Hematopoietic multipotent progenitor cell treated with erythropoietin and hydrocortisone succinate and interleukin-3 and kit ligand, for 8 days (in vitro differentiated cells): ENCODE measurements around the gene ATM.
A peak's percentile ranks its signal among the peaks of the same experiment; 100 is the strongest.

Experiments used
- DNase-seq: peaks from one replicate; pipeline ENCODE4 v3.0.0-alpha.2; 2015

The ATM gene, protein sequence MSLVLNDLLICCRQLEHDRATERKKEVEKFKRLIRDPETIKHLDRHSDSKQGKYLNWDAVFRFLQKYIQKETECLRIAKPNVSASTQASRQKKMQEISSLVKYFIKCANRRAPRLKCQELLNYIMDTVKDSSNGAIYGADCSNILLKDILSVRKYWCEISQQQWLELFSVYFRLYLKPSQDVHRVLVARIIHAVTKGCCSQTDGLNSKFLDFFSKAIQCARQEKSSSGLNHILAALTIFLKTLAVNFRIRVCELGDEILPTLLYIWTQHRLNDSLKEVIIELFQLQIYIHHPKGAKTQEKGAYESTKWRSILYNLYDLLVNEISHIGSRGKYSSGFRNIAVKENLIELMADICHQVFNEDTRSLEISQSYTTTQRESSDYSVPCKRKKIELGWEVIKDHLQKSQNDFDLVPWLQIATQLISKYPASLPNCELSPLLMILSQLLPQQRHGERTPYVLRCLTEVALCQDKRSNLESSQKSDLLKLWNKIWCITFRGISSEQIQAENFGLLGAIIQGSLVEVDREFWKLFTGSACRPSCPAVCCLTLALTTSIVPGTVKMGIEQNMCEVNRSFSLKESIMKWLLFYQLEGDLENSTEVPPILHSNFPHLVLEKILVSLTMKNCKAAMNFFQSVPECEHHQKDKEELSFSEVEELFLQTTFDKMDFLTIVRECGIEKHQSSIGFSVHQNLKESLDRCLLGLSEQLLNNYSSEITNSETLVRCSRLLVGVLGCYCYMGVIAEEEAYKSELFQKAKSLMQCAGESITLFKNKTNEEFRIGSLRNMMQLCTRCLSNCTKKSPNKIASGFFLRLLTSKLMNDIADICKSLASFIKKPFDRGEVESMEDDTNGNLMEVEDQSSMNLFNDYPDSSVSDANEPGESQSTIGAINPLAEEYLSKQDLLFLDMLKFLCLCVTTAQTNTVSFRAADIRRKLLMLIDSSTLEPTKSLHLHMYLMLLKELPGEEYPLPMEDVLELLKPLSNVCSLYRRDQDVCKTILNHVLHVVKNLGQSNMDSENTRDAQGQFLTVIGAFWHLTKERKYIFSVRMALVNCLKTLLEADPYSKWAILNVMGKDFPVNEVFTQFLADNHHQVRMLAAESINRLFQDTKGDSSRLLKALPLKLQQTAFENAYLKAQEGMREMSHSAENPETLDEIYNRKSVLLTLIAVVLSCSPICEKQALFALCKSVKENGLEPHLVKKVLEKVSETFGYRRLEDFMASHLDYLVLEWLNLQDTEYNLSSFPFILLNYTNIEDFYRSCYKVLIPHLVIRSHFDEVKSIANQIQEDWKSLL (N-terminal part only)

DNA sequence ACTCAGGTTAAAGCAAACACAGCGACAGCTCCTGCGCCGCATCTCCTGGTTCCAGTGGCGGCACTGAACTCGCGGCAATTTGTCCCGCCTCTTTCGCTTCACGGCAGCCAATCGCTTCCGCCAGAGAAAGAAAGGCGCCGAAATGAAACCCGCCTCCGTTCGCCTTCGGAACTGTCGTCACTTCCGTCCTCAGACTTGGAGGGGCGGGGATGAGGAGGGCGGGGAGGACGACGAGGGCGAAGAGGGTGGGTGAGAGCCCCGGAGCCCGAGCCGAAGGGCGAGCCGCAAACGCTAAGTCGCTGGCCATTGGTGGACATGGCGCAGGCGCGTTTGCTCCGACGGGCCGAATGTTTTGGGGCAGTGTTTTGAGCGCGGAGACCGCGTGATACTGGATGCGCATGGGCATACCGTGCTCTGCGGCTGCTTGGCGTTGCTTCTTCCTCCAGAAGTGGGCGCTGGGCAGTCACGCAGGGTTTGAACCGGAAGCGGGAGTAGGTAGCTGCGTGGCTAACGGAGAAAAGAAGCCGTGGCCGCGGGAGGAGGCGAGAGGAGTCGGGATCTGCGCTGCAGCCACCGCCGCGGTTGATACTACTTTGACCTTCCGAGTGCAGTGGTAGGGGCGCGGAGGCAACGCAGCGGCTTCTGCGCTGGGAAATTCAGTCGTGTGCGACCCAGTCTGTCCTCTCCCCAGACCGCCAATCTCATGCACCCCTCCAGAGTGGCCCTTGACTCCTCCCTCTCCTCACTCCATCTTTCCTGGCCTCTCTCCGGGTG is at the start of gene ATM, which contains the start of gene NPAT:
TSS of gene ATM (plus strand) at position 494 of the 774 bp plus-strand sequence. CDS start 4,558 bp downstream, outside the sequence.
TSS of gene NPAT (minus strand) at position 65 of the 774 bp plus-strand sequence. CDS start 102 bp downstream, outside the sequence.
- peak; percentile 99 for DNase-seq

DNA sequence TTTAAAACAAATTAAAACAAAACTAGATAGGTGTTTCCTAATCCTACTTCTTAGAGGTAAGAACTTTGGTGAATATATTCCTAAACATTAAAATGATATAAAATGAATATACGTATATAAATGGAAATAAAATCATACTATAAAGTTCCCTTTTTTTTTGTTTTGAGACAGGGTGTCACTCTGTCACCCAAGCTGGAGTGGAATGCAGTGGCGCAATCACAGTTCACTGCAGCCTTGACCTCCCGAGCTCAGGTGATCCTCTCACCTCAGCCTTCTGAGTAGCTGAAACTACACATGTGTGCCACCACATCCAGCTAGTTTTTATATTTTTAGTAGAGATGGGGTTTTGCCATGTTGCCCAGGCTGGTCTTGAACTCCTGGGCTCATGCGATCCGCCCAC is 45.3 kb upstream of the ATM start:
- DNase-seq = no peak

DNA sequence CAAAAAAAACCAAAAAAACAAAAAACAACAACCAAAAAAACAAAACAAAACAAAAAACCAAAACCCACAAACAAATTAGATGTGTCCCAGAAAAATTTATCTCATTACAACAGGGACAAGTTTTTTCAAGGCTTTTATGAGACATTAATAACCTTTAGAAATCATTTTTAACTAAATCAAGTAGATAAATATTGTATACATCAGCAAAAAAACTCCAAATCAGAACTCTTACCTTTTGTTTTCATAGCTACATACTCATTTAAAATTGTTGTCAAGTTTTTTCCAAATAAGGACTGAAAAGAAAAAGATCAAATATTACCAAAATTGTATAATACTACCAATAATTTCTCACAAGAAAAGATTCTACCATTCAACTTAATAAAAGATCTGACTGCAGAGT is 29.1 kb upstream of the ATM start:
- no peak for DNase-seq

DNA sequence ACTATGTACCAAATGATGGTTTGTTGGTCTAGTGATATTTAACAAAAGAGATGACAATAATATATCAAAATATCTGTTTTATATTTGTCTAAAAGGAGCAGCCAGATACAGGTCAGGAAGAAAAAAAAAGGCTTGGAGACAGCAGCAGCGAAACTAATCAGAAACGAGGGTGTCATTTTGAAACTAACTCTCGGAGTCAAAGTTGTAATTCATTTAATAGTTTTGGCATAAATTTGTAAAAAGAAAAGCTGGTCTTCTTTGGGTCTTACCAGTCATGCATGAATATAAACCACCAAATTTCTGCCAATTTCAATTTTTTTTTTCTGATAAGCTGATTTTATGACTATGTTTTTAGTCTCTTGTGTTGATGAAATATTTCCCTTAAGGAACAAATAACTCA is 26.0 kb upstream of the ATM start:
- DNase-seq = no peak

- DNase-seq = no peak
These were observed 25.5 kb upstream of the ATM start for GRCh38 chr11:108197351-108197750.

DNA sequence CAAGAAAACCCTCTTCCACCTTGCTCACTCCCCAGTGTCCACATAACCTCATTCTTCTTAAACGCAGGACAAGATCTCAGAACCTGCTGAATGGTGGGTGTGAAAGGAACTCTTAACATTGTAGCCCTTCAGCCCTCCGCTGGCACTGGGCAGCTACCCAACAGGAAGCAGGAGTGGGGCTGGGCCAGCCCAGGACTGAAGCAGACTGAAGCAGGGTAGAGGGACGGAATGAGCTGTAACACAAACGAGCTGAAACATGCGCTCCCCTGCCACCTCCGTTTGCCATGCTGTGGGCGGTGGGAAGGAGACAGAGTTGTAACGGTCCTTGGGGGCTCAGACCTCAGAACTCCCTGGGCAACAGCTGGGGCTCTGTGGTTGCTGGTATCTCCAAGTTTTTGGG is 24.0 kb upstream of the ATM start:
- peak; percentile 69 for DNase-seq

DNA sequence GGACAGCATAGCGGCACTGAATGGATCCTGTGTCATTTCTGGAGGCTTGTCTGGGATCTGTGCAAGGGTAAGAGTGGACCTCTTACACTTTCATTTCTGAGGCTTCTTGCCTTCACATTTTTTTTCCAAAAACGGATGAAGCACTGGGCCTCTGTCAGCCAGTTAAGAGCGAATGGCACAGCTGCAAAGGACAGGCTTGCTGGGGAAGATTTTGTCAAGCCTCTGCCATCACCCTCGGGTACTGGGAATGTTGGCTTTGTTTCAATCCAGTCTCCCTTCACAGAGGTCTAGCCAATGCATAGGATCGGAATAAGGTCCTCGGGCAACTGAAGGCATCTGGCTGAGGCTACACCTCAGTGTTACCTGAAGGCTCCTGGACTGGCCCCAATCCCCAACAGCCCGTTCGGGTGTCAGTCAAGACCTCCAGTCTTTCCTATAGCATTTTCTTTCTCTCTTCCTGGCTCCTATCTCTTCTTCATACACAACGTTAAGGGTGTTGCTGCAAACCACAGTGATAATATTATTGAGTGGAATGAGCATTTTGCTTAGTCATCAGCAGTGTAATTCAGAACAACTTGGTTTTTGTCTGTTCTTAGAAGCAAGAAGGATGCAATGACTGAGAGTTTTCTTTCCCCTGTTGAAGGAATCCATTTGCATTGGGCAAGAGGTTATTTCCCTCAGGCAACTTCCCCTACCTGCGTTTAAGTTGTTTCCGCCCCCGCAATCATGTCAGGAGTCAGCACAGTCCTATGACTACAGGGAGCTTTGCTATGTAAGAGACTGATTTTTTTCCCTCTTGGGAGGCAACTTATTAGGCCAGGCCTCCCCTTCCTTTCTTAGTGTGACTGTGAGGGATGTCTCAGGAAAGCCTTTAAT is 23.2 kb upstream of the ATM start:
- peak; percentile 91 for DNase-seq

DNA sequence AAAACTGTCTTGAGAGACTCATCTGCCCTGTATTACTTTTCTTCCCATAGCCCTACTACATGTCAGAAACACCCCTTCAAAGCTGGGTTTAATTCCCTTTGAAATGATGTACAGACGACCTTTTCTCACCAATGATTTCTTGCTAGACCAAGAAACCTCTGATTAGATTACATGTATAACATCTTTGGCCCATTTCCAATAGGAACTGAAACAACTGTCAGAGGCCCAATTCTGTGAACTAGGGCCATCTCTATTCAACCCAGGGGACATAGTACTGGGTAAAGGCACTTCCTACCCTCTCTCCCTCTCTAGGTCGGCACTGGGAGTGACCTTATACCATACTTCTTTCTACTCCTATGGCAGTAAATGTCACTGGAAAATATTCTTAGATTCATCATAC is 19.8 kb upstream of the ATM start:
- DNase-seq = peak; percentile 35

- no peak for DNase-seq
These were observed 18.5 kb upstream of the ATM start for GRCh38 chr11:108204376-108204775.

DNA sequence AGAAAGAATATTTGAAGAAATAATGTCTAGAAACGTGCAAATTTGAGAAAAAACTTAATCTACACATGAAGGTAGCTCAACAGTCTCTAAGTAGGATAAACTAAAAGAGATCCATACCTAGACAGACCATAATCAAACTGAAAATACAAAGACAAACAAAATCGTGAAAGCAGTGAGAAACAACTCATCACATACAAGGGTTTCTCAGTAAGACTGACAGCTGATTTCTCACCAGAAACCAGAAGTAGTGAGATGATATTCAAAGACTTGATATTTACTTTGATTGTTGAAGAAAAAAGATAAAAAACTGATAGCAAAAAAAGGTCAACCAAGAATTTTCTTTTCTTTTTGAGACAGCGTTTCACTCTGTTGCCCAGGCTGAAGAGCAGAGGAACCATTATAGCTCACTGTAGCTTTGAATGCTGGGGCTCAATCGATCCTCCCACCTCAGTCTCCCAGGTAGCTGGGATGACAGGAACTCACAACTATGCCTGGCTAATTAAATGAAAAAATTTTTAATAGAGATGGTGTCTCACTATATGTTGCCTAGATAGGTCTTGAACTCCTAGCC is 17.9 kb upstream of the ATM start:
- no peak for DNase-seq

GRCh38 chr11:108206171-108206570 is 16.7 kb upstream of the ATM start:
- no peak for DNase-seq

DNA sequence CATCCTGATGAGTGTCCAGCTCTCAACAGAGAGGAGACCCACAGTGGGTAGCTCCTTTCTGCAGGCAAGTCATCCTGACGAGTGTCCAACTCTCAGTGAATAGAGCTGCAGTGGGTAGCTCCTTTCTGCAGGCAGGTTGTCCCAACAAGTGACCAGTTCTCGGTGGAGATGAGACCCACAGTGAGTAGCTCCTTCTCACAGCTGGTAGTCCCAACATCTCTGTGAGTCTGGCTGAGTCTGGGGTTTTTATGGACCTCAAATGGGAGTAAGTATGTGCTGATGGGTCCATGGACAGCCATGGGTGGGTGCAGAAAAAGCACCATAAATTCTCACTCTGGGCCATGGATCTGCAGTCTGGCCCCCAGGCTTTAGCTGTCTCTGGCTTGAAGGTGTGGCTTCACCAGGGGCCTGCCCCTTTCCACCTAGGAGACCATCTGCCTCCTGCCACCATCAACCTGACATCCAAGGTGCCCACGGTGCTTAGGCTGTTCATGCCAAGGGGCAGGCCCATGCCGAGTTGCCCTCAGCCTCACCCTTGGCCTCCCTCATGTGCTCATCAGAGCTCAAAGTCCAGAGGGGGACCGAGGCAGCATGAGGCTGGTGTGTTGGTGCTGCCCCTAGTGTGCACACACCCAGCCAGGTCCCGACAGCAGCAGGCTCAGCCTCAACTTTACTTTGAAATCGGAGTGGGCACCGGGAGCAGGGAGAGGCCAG is 15.7 kb upstream of the ATM start:
- no peak for DNase-seq

- DNase-seq = no peak
These were observed 15.2 kb upstream of the ATM start for GRCh38 chr11:108207683-108208060.

- no peak for DNase-seq
These were observed 12.4 kb upstream of the ATM start for GRCh38 chr11:108210441-108210840.

GRCh38 chr11:108213784-108214183 is 9.1 kb upstream of the ATM start:
- DNase-seq = no peak

DNA sequence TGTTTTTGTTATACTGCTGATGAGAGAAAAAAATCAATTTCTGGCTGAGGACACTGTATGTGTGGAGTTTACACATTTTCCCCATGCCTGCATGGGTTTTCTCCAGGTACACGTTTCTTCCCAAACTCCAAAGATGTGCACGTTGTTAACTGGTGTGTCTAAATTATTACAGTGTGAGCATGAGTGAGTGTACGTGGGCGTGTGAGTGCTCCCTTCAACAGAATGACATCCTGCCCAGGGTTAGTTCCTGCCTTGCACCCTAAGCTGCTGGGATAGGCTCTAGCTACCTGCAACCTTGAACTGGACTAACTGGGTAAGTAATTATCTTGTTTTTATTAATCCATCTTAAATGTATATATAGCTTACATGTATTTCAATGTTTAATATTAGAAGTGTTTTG is 5.9 kb upstream of the ATM start:
- DNase-seq = no peak

- DNase-seq = peak; percentile 36
These were observed 4.4 kb upstream of the ATM start for GRCh38 chr11:108218455-108218854.

GRCh38 chr11:108218912-108219783 is 3.7 kb upstream of the ATM start:
- peak; percentile 54 for DNase-seq

- DNase-seq = peak; percentile 48
These were observed 2.0 kb upstream of the ATM start for GRCh38 chr11:108220721-108221336.
